ENCODE measurements around the gene ZNF770. TPM values are rescaled to one million over a fixed set of nuclear protein-coding genes. Genes with fewer than 3 reads are reported as not detected.

ZNF770 gene
- total RNA-seq, 1 experiment from 2014 or later: 34.0 TPM

DNA sequence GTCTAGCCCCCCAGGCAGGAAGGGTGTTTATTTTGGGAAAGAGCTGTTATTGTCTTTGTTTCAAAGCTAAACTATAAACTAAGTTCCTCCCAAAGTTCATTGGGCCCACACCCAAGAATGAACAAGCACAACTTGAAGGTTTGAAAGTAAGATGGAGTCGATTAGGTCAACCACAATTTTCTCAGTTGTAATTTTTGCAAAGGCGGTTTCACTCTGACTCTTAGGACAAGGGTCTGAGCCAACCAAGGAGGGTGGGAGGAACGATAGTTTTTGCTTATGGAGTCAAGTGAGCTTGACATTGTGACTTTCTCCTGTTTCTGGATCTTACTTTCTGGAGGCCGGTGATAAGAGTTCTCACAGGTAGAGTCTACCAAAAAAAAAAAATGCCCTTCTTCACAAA is 5.8 kb upstream of the ZNF770 start:
- no peak overlapping the region for H2AFZ ChIP-seq
- H3K9me3 ChIP-seq (ENCODE audit: insufficient read depth, low read depth): no peaks in the 10 kb centered on the region
- ChIA-PET CTCF (no interaction called here), POLR2A (ENCODE audit: unreplicated experiment) (interaction anchor here (0.6 kb wide), 1 partner anchor 17 kb away, joined by 4 read pairs; no protein-coding TSS in a partner anchor)
- no peaks in the 10 kb centered on the region for H3K27me3 ChIP-seq (ENCODE audit: insufficient read depth, low read depth)
- no peaks in the 10 kb centered on the region for H3K9me2 ChIP-seq (ENCODE audit: insufficient read depth)
- peak overlapping the region; percentile 60 for H3K4me2 ChIP-seq
- H4K20me1 ChIP-seq (ENCODE audit: insufficient read depth): no peaks in the 10 kb centered on the region
- DNase-seq: no peak
- H3F3A ChIP-seq (ENCODE audit: insufficient read depth, low read depth): peaks cover 12% of the 10 kb centered on the region; the same call in 1 of the 2 replicates
- intact Hi-C loops (cut with micrococcal nuclease; ENCODE audit: unreplicated experiment): no loop called here
- TF ChIP-seq, protein P1, sequence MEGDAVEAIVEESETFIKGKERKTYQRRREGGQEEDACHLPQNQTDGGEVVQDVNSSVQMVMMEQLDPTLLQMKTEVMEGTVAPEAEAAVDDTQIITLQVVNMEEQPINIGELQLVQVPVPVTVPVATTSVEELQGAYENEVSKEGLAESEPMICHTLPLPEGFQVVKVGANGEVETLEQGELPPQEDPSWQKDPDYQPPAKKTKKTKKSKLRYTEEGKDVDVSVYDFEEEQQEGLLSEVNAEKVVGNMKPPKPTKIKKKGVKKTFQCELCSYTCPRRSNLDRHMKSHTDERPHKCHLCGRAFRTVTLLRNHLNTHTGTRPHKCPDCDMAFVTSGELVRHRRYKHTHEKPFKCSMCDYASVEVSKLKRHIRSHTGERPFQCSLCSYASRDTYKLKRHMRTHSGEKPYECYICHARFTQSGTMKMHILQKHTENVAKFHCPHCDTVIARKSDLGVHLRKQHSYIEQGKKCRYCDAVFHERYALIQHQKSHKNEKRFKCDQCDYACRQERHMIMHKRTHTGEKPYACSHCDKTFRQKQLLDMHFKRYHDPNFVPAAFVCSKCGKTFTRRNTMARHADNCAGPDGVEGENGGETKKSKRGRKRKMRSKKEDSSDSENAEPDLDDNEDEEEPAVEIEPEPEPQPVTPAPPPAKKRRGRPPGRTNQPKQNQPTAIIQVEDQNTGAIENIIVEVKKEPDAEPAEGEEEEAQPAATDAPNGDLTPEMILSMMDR (conservative IDR thresholded peaks at IDR 0.05): no peak
- no peak for TF ChIP-seq EZH2 (IDR thresholded peaks at IDR 0.05; ENCODE audit: low read depth)
- no peaks in the 10 kb centered on the region for H3K79me2 ChIP-seq (ENCODE audit: low read depth)
- no TSS peak for BruUV-seq (replicated peaks)
- peaks cover 35% of the 10 kb centered on the region for H3K4me1 ChIP-seq (replicated peaks; ENCODE audit: insufficient read depth)
- H3K27ac ChIP-seq: peak overlapping the region; percentile 75
- H3K36me3 ChIP-seq (ENCODE audit: low read depth): no peaks in the 10 kb centered on the region
- H3K4me3 ChIP-seq: no peak overlapping the region

GRCh38 chr15:34993412-34993811 is 5.3 kb upstream of the ZNF770 start:
- CTCF ChIA-PET: no interaction called here
- H3K9me2 ChIP-seq (ENCODE audit: insufficient read depth): no peaks in the 10 kb centered on the region
- intact Hi-C loops (cut with micrococcal nuclease; ENCODE audit: unreplicated experiment): no loop called here
- H3K9me3 ChIP-seq (ENCODE audit: insufficient read depth, low read depth): no peaks in the 10 kb centered on the region
- H3K4me1 ChIP-seq (replicated peaks; ENCODE audit: insufficient read depth): peaks cover 37% of the 10 kb centered on the region
- H2AFZ ChIP-seq: no peak overlapping the region
- H4K20me1 ChIP-seq (ENCODE audit: insufficient read depth): no peaks in the 10 kb centered on the region
- no peak for TF ChIP-seq EZH2 (IDR thresholded peaks at IDR 0.05; ENCODE audit: low read depth)
- TF ChIP-seq, protein P1 (conservative IDR thresholded peaks at IDR 0.05): no peak
- no peak overlapping the region; the same call in 1 of the 2 replicates for H3K4me3 ChIP-seq
- peaks cover 14% of the 10 kb centered on the region; the same call in 1 of the 2 replicates for H3F3A ChIP-seq (ENCODE audit: insufficient read depth, low read depth)
- no TSS peak for BruUV-seq (replicated peaks)
- no peaks in the 10 kb centered on the region for H3K79me2 ChIP-seq (ENCODE audit: low read depth)
- POLR2A ChIA-PET (ENCODE audit: unreplicated experiment): interaction anchor here (0.6 kb wide), 1 partner anchor 17 kb away, joined by 4 read pairs; no protein-coding TSS in a partner anchor
- no peaks in the 10 kb centered on the region for H3K36me3 ChIP-seq (ENCODE audit: low read depth)
- peak overlapping the region; percentile 60 for H3K4me2 ChIP-seq
- H3K27me3 ChIP-seq (ENCODE audit: insufficient read depth, low read depth): no peaks in the 10 kb centered on the region
- peak in 1 of 2 experiments; percentile 73 for DNase-seq
- H3K27ac ChIP-seq: peak overlapping the region; percentile 75

- Histone ChIP-seq H3K9me3 (ENCODE audit: insufficient read depth, low read depth) (no peaks in the 10 kb centered on the region), H2AFZ (peak overlapping the region; percentile 98), H4K20me1 (ENCODE audit: insufficient read depth) (peaks cover 14% of the 10 kb centered on the region), H3K9me2 (ENCODE audit: insufficient read depth) (no peaks in the 10 kb centered on the region), H3K27ac (peak overlapping the region; percentile 79), H3K4me3 (peak overlapping the region; percentile 93), H3K4me1 (replicated peaks; ENCODE audit: insufficient read depth) (peaks cover 38% of the 10 kb centered on the region), H3K36me3 (ENCODE audit: low read depth) (peaks cover 4% of the 10 kb centered on the region; the same call in 1 of the 2 replicates), H3K27me3 (ENCODE audit: insufficient read depth, low read depth) (no peaks in the 10 kb centered on the region), H3K79me2 (ENCODE audit: low read depth) (peaks cover 45% of the 10 kb centered on the region), H3F3A (ENCODE audit: insufficient read depth, low read depth) (peaks cover 14% of the 10 kb centered on the region; the same call in 1 of the 2 replicates), H3K4me2 (peak overlapping the region; percentile 96)
- intact Hi-C loops (cut with micrococcal nuclease; ENCODE audit: unreplicated experiment): loop anchor here (1.0 to 5.0 kb wide), 3 partner anchors 18 to 90 kb away; partner anchors contain the start of gene AQR
- peak in 1 of 2 experiments; percentile 36 for DNase-seq
- CTCF ChIA-PET: interaction anchor here (1.1 to 1.7 kb wide), 2 partner anchors 18 to 32 kb away, joined by 4 to 7 read pairs; partner anchors contain the start of gene AQR
- POLR2A ChIA-PET (ENCODE audit: unreplicated experiment): interaction anchor here (0.5 to 2.0 kb wide), 4 partner anchors 13 to 257 kb away, joined by 4 to 24 read pairs (median 9); partner anchors contain the start of gene AQR
- TF ChIP-seq, protein P1 (conservative IDR thresholded peaks at IDR 0.05): no peak
- no peak for TF ChIP-seq EZH2 (IDR thresholded peaks at IDR 0.05; ENCODE audit: low read depth)
- no TSS peak for BruUV-seq (replicated peaks)
Observed at GRCh38 chr15:34987609-34988026, 469 bp downstream of the ZNF770 start.

All from PC-9 (cell line).